Small intestine (tissue), 7 donors: ENCODE measurements around the gene RFTN1. TPM values are rescaled to one million over a fixed set of nuclear protein-coding genes. Genes with fewer than 3 reads are reported as not detected.
A peak's percentile ranks its signal among the peaks of the same experiment; 100 is the strongest.

Source experiments
- DNase-seq, 2 donors: peaks; one replicate each; pipeline versions ENCODE4 v3.0.0 to v3.0.0-alpha.2; 2013
- FAIRE-seq: peaks from 2 replicates; lab custom pipeline; 2012; peaks lifted over from hg19 to GRCh38; lab: Jason Lieb, UNC
- H3K27ac ChIP-seq, 3 donors: one replicate each; pipeline ENCODE4 v1.5.1; 2013; ENCODE audit warnings: low read length in 2 of 3, mild to moderate bottlenecking in 2 of 3, control low read depth in 1 of 3, inconsistent platforms in 1 of 3, low read depth in 1 of 3, moderate library complexity in 1 of 3
- H3K27me3 ChIP-seq, 3 donors: one replicate each; pipeline ENCODE4 v1.6.1; 2013; ENCODE audit warnings: low read length in 3 of 3, inconsistent platforms in 1 of 3; ENCODE audit not compliant: control insufficient read depth in 3 of 3, insufficient read depth in 3 of 3
- H3K36me3 ChIP-seq, 3 donors: one replicate each; pipeline ENCODE4 v1.6.1; 2013; ENCODE audit warnings: low read length in 3 of 3, inconsistent platforms in 1 of 3, low read depth in 1 of 3, mild to moderate bottlenecking in 1 of 3, moderate library complexity in 1 of 3; ENCODE audit not compliant: control insufficient read depth in 3 of 3, insufficient read depth in 2 of 3
- H3K4me1 ChIP-seq, 3 donors: one replicate each; pipeline ENCODE4 v1.6.1; 2013; ENCODE audit warnings: low read length in 2 of 3, inconsistent platforms in 1 of 3, low read depth in 1 of 3, mild to moderate bottlenecking in 1 of 3, moderate library complexity in 1 of 3; ENCODE audit not compliant: control insufficient read depth in 3 of 3, insufficient read depth in 2 of 3
- H3K4me3 ChIP-seq, 3 donors: one replicate each; pipeline ENCODE4 v1.5.1; 2013; ENCODE audit warnings: low read length in 3 of 3, control low read depth in 1 of 3, inconsistent platforms in 1 of 3, low read depth in 1 of 3, mild to moderate bottlenecking in 1 of 3, moderate library complexity in 1 of 3
- H3K9me3 ChIP-seq, 2 donors: one replicate each; pipeline ENCODE4 v1.6.1; 2013; ENCODE audit warnings: low read depth in 1 of 2, low read length in 1 of 2; ENCODE audit not compliant: control insufficient read depth in 2 of 2, insufficient read depth in 1 of 2
- WGBS, 3 donors: extraction: QIAGEN DNeasy Blood & Tissue Kit; methylation state at CpG; one replicate each; pipeline ENCODE4 v1.1.7; 2013; 5-methylcytosine and 5-hydroxymethylcytosine counted together
- polyA plus RNA-seq, 4 donors: library from polyadenylated mRNA; stranded (reverse) in 3 of 4; unstranded in 1 of 4; fragments of 200-250 nt in 3 of 4; fragments of 120-200 nt in 1 of 4; gene quantifications; one replicate each; pipeline versions ENCODE4 v1.2.1 to v1.2.3, GENCODE V29; 2013
- donor health status: healthy with polysubstance abuse.
- donor health status: control.
- donor health status: control.
- donor health status: Bipolar disorder and iron deficiency.
- donor health status: healthy.

The RFTN1 gene
- polyA plus RNA-seq, 4 donors, result 1.8 to 18.4 (median 11.6) TPM

- 81 to 86% (median 83%) methylated on average over 11 of the region's 11 CpGs for WGBS, 3 donors
- Histone ChIP-seq H3K4me3 (no peak overlapping the region), H3K4me1 (no peaks in the 10 kb centered on the region), H3K36me3 (peaks cover 0 to 4% (median 0%) of the 10 kb centered on the region in 3 donors), H3K9me3 (no peaks in the 10 kb centered on the region), H3K27ac (peak overlapping the region in 1 of 3 donors; percentile 51), H3K27me3 (no peaks in the 10 kb centered on the region)
- DNase-seq (no peak), FAIRE-seq (no peak)
Measured at GRCh38 chr3:16400106-16400931, 113.2 kb downstream of the RFTN1 start.

GRCh38 chr3:16399473-16399872 lies 114.0 kb downstream of the RFTN1 start:
- 47 to 51% (median 47%) methylated on average over 6 of the region's 6 CpGs for WGBS, 3 donors
- peak in 1 of 2 donors; percentile 10 for DNase-seq
- FAIRE-seq, result no peak
- H3K4me1 ChIP-seq, result no peaks in the 10 kb centered on the region
- H3K27me3 ChIP-seq, result no peaks in the 10 kb centered on the region
- peak overlapping the region in 1 of 3 donors; percentile 51 for H3K27ac ChIP-seq
- H3K9me3 ChIP-seq, result no peaks in the 10 kb centered on the region
- peaks cover 0 to 4% (median 0%) of the 10 kb centered on the region in 3 donors for H3K36me3 ChIP-seq
- H3K4me3 ChIP-seq, result no peak overlapping the region

GRCh38 chr3:16398648-16399047 lies 114.9 kb downstream of the RFTN1 start:
- 41 to 60% (median 44%) methylated on average over 2 of the region's 2 CpGs for WGBS, 3 donors
- no peaks in the 10 kb centered on the region for H3K27me3 ChIP-seq
- DNase-seq (no peak), FAIRE-seq (no peak)
- no peak overlapping the region for H3K4me3 ChIP-seq
- H3K36me3 ChIP-seq, result peaks cover 0 to 4% (median 0%) of the 10 kb centered on the region in 3 donors
- H3K9me3 ChIP-seq, result no peaks in the 10 kb centered on the region
- peak overlapping the region in 1 of 3 donors; percentile 57 for H3K27ac ChIP-seq
- H3K4me1 ChIP-seq, result no peaks in the 10 kb centered on the region

- H3K27me3 ChIP-seq, result no peaks in the 10 kb centered on the region
- DNase-seq (no peak), FAIRE-seq (no peak)
- H3K9me3 ChIP-seq, result no peaks in the 10 kb centered on the region
- no peak overlapping the region for H3K27ac ChIP-seq
- no peak overlapping the region for H3K4me3 ChIP-seq
- WGBS, 3 donors, result 45 to 80% (median 66%) methylated on average over 4 of the region's 4 CpGs
- H3K4me1 ChIP-seq, result peaks cover 0 to 4% (median 0%) of the 10 kb centered on the region in 3 donors
- H3K36me3 ChIP-seq, result no peaks in the 10 kb centered on the region
Measured at GRCh38 chr3:16396202-16396601, 117.3 kb downstream of the RFTN1 start.

GRCh38 chr3:16395212-16395611 lies 118.3 kb downstream of the RFTN1 start:
- FAIRE-seq, result no peak
- Histone ChIP-seq H3K36me3 (no peaks in the 10 kb centered on the region), H3K27me3 (no peaks in the 10 kb centered on the region), H3K27ac (no peak overlapping the region), H3K4me1 (peaks cover 0 to 4% (median 0%) of the 10 kb centered on the region in 3 donors), H3K9me3 (no peaks in the 10 kb centered on the region), H3K4me3 (no peak overlapping the region)
- WGBS, 3 donors, result 16 to 54% (median 31%) methylated on average over 3 of the region's 3 CpGs
- no peak for DNase-seq

- H3K27me3 ChIP-seq, result no peaks in the 10 kb centered on the region
- no peak for DNase-seq
- 0% methylated on average over 1 of the region's 1 CpG for WGBS, 3 donors
- no peak overlapping the region for H3K4me3 ChIP-seq
- no peak overlapping the region for H3K27ac ChIP-seq
- H3K9me3 ChIP-seq, result no peaks in the 10 kb centered on the region
- H3K4me1 ChIP-seq, result peaks cover 0 to 4% (median 0%) of the 10 kb centered on the region in 3 donors
- FAIRE-seq, result no peak
- H3K36me3 ChIP-seq, result no peaks in the 10 kb centered on the region
Measured at GRCh38 chr3:16394639-16395038, 118.9 kb downstream of the RFTN1 start.

GRCh38 chr3:16392717-16393116 lies 120.8 kb downstream of the RFTN1 start:
- Histone ChIP-seq H3K9me3 (no peaks in the 10 kb centered on the region), H3K27ac (no peak overlapping the region), H3K36me3 (no peaks in the 10 kb centered on the region), H3K27me3 (no peaks in the 10 kb centered on the region), H3K4me1 (peaks cover 0 to 4% (median 0%) of the 10 kb centered on the region in 3 donors), H3K4me3 (no peak overlapping the region)
- DNase-seq (no peak), FAIRE-seq (no peak)
- WGBS, 3 donors, result 52 to 58% (median 53%) methylated on average over 1 of the region's 1 CpG

GRCh38 chr3:16392065-16392464 lies 121.4 kb downstream of the RFTN1 start:
- no peaks in the 10 kb centered on the region for H3K36me3 ChIP-seq
- 58 to 72% (median 68%) methylated on average over 1 of the region's 1 CpG for WGBS, 3 donors
- no peaks in the 10 kb centered on the region for H3K27me3 ChIP-seq
- DNase-seq (no peak), FAIRE-seq (no peak)
- H3K4me3 ChIP-seq, result no peak overlapping the region
- H3K4me1 ChIP-seq, result peaks cover 0 to 4% (median 0%) of the 10 kb centered on the region in 3 donors
- H3K27ac ChIP-seq, result peak overlapping the region in 1 of 3 donors; percentile 14
- H3K9me3 ChIP-seq, result no peaks in the 10 kb centered on the region
